HG03095 (cell line): Measurements from ENCODE around the gene IRS1.

Source experiments
- ATAC-seq: cut with Tn5 transposase; IDR thresholded peaks from one replicate; pipeline ENCODE4 v1.9.1; 2021; ENCODE audit warnings: moderate library complexity; ENCODE audit not compliant: unreplicated experiment

Gene IRS1

GRCh38 chr2:226692521-226693126 is 107.0 kb downstream of the IRS1 start:
- no peak for ATAC-seq

- no peak for ATAC-seq
Observed at GRCh38 chr2:226691255-226691654, 108.4 kb downstream of the IRS1 start.

GRCh38 chr2:226690461-226691024 is 109.1 kb downstream of the IRS1 start:
- ATAC-seq, result no peak

- no peak for ATAC-seq
Observed at GRCh38 chr2:226687641-226688253, 111.9 kb downstream of the IRS1 start.

- ATAC-seq, result no peak
Observed at GRCh38 chr2:226684563-226684959, 115.1 kb downstream of the IRS1 start.

- ATAC-seq, result no peak
Observed at GRCh38 chr2:226683944-226684562, 115.6 kb downstream of the IRS1 start.

GRCh38 chr2:226683196-226683595 is 116.4 kb downstream of the IRS1 start:
- no peak for ATAC-seq
